Hepatic stellate cell (primary cell): ENCODE results near the gene PLEKHH2.
A peak's percentile ranks its signal among the peaks of the same experiment; 100 is the strongest.
"Not testable (repeated sequence)": the region's sequence is repeated elsewhere in the genome, so short reads cannot be mapped to it uniquely, and the experiment has no call there.

Experiments
- DNase-seq: peaks from one replicate; pipeline ENCODE4 v3.0.0; 2011; ENCODE audit warnings: low spot score

PLEKHH2 gene

GRCh38 chr2:43636621-43637020 is 439 bp upstream of the PLEKHH2 start:
- DNase-seq: no peak

- no peak for DNase-seq
These were observed 5.3 kb downstream of the PLEKHH2 start for GRCh38 chr2:43642363-43642762.

- DNase-seq: no peak
These were observed 6.6 kb downstream of the PLEKHH2 start for GRCh38 chr2:43643680-43644079.

- DNase-seq: no peak
These were observed 12.1 kb downstream of the PLEKHH2 start for GRCh38 chr2:43648994-43649701.

- no peak for DNase-seq
These were observed 16.4 kb downstream of the PLEKHH2 start for GRCh38 chr2:43653506-43653905.

GRCh38 chr2:43657241-43657640 is 20.2 kb downstream of the PLEKHH2 start:
- no peak for DNase-seq

- DNase-seq: no peak
These were observed 38.7 kb downstream of the PLEKHH2 start for GRCh38 chr2:43675646-43676321.

GRCh38 chr2:43676322-43677050 is 39.4 kb downstream of the PLEKHH2 start, which contains the start of gene C1GALT1C1L:
C1GALT1C1L (minus strand) TSS chr2:43676429; CDS start chr2:43676322, 107 bp downstream.
- DNase-seq: peak; percentile 53

GRCh38 chr2:43677783-43678182 is 40.7 kb downstream of the PLEKHH2 start:
- not testable (repeated sequence) for DNase-seq

GRCh38 chr2:43685357-43685756 is 48.3 kb downstream of the PLEKHH2 start:
- DNase-seq: no peak

GRCh38 chr2:43689999-43690398 is 52.9 kb downstream of the PLEKHH2 start:
- no peak for DNase-seq

- DNase-seq: no peak
These were observed 55.5 kb downstream of the PLEKHH2 start for GRCh38 chr2:43692428-43692994.

- not testable (repeated sequence) for DNase-seq
These were observed 61.1 kb downstream of the PLEKHH2 start for GRCh38 chr2:43698140-43698539.

GRCh38 chr2:43699761-43700160 is 62.7 kb downstream of the PLEKHH2 start:
- no peak for DNase-seq

- no peak for DNase-seq
These were observed 64.1 kb downstream of the PLEKHH2 start for GRCh38 chr2:43701111-43701510.

GRCh38 chr2:43707255-43708015 is 70.4 kb downstream of the PLEKHH2 start:
- peak; percentile 63 for DNase-seq

GRCh38 chr2:43708178-43708577 is 71.1 kb downstream of the PLEKHH2 start:
- no peak for DNase-seq

- no peak for DNase-seq
These were observed 71.8 kb downstream of the PLEKHH2 start for GRCh38 chr2:43708891-43709290.

- DNase-seq: no peak
These were observed 73.8 kb downstream of the PLEKHH2 start for GRCh38 chr2:43710866-43711265.

GRCh38 chr2:43714164-43714563 is 77.1 kb downstream of the PLEKHH2 start:
- no peak for DNase-seq

- DNase-seq: no peak
These were observed 78.4 kb downstream of the PLEKHH2 start for GRCh38 chr2:43715300-43716098.
